Caco-2 (cell line): ENCODE measurements around the gene SERPING1. TPM values are rescaled to one million over a fixed set of nuclear protein-coding genes. Genes with fewer than 3 reads are reported as not detected.
"Not testable (repeated sequence)": the region's sequence is repeated elsewhere in the genome, so short reads cannot be mapped to it uniquely, and the experiment has no call there.

Experiments
- BruUV-seq: library from RNA; stranded (reverse); fragments of 400-500 nt; replicated peaks from 2 replicates; lab custom pipeline; 2021; lab: Mats Ljungman, UMichigan
- CTCF ChIA-PET: fragments of 300-600 bp; sonication (Branson Sonifier 250); formaldehyde crosslinking; loops from one replicate; lab custom pipeline; 2022; ENCODE audit warnings: antibody characterized with exemption; lab: Charles Lee
- POLR2A ChIA-PET: fragments of 300-600 bp; sonication (Branson Sonifier 250); formaldehyde crosslinking; loops from one replicate; lab custom pipeline; 2022; ENCODE audit warnings: antibody characterized with exemption; lab: Charles Lee
- DNase-seq, 2 experiments: peaks; one replicate each; pipeline versions ENCODE4 v3.0.0 to v3.0.0-alpha.2; 2020 to 2022
- H3K27me3 ChIP-seq: replicated peaks from 2 replicates; pipeline ENCODE4 v1.6.0; 2011; ENCODE audit warnings: low read length; ENCODE audit not compliant: control insufficient read depth, insufficient read depth
- H3K36me3 ChIP-seq: 2 replicates; pipeline ENCODE4 v1.5.1; 2011; ENCODE audit warnings: low read length; ENCODE audit not compliant: control insufficient read depth, insufficient read depth
- H3K4me1 ChIP-seq: fragments of 250-450 bp; sonication (Bioruptor Pico); 2 replicates; pipeline ENCODE4 v1.5.1; 2020; ENCODE audit warnings: mild to moderate bottlenecking
- H3K4me3 ChIP-seq: 2 replicates; pipeline ENCODE4 v1.5.1; 2011; ENCODE audit warnings: low read depth, mild to moderate bottlenecking, control low read depth, low read length
- H3K9me3 ChIP-seq: fragments of 250-450 bp; sonication (Bioruptor Pico); 2 replicates; pipeline ENCODE4 v1.5.1; 2020; ENCODE audit warnings: mild to moderate bottlenecking, moderate library complexity
- H3K27ac Mint-ChIP-seq: one replicate; pipeline ENCODE4 v1.8.0; 2022; ENCODE audit warnings: mixed read lengths; ENCODE audit not compliant: unreplicated experiment
- H3K27me3 Mint-ChIP-seq: one replicate; pipeline ENCODE4 v1.8.0; 2022; ENCODE audit warnings: mixed read lengths; ENCODE audit not compliant: insufficient read depth, unreplicated experiment
- H3K36me3 Mint-ChIP-seq: one replicate; pipeline ENCODE4 v1.8.0; 2022; ENCODE audit warnings: mild to moderate bottlenecking, mixed read lengths; ENCODE audit not compliant: insufficient read depth, unreplicated experiment
- H3K4me1 Mint-ChIP-seq: one replicate; pipeline ENCODE4 v1.8.0; 2022; ENCODE audit warnings: low read depth, mixed read lengths; ENCODE audit not compliant: unreplicated experiment
- H3K4me3 Mint-ChIP-seq: one replicate; pipeline ENCODE4 v1.8.0; 2022; ENCODE audit warnings: mild to moderate bottlenecking, moderate library complexity, mixed read lengths; ENCODE audit not compliant: unreplicated experiment
- H3K9me3 Mint-ChIP-seq: one replicate; pipeline ENCODE4 v1.8.0; 2022; ENCODE audit warnings: mixed read lengths; ENCODE audit not compliant: unreplicated experiment
- intact Hi-C: fragments of 100-400 bp; cut with micrococcal nuclease; formaldehyde crosslinking; loops from one replicate; pipeline ENCODE4 v1.10.0; 2022; ENCODE audit not compliant: unreplicated experiment
- total RNA-seq: library from RNA; stranded (reverse); gene quantifications from 2 replicates; pipeline ENCODE4 v1.2.3, GENCODE V29; 2022
- TF ChIP-seq, protein P1 (sequence below), 2 experiments: fragments of 200-600 bp in 1 of 2; IDR thresholded peaks; 1 replicate in 1 of 2; 2 replicates in 1 of 2; pipeline versions ENCODE4 v1.5.1 to v1.8.0; 2011 to 2022; ENCODE audit warnings: antibody characterized with exemption in 1 of 2, control low read depth in 1 of 2, inconsistent platforms in 1 of 2, low read depth in 1 of 2, low read length in 1 of 2, mild to moderate bottlenecking in 1 of 2, moderate library complexity in 1 of 2; ENCODE audit not compliant: insufficient read depth in 1 of 2, severe bottlenecking in 1 of 2, unreplicated experiment in 1 of 2

Gene SERPING1
- total RNA-seq, 1 experiment from 2014 or later, result 3.8 TPM

GRCh38 chr11:57651408-57651807 lies 53.9 kb downstream of the SERPING1 start:
- Mint-ChIP-seq H3K27ac (no peak overlapping the region), H3K4me3 (no peak overlapping the region), H3K4me1 (peaks cover 8% of the 10 kb centered on the region), H3K9me3 (no peaks in the 10 kb centered on the region), H3K36me3 (peaks cover 8% of the 10 kb centered on the region), H3K27me3 (peaks cover 8% of the 10 kb centered on the region)
- ChIA-PET CTCF (no interaction called here), POLR2A (no interaction called here)
- no peak overlapping the region for H3K4me3 ChIP-seq
- H3K36me3 ChIP-seq, result no peaks in the 10 kb centered on the region
- no peaks in the 10 kb centered on the region for H3K4me1 ChIP-seq
- peaks cover 2% of the 10 kb centered on the region; the same call in 1 of the 2 replicates for H3K27me3 ChIP-seq
- no TSS peak for BruUV-seq
- intact Hi-C loops, result no loop called here
- TF ChIP-seq, protein P1, sequence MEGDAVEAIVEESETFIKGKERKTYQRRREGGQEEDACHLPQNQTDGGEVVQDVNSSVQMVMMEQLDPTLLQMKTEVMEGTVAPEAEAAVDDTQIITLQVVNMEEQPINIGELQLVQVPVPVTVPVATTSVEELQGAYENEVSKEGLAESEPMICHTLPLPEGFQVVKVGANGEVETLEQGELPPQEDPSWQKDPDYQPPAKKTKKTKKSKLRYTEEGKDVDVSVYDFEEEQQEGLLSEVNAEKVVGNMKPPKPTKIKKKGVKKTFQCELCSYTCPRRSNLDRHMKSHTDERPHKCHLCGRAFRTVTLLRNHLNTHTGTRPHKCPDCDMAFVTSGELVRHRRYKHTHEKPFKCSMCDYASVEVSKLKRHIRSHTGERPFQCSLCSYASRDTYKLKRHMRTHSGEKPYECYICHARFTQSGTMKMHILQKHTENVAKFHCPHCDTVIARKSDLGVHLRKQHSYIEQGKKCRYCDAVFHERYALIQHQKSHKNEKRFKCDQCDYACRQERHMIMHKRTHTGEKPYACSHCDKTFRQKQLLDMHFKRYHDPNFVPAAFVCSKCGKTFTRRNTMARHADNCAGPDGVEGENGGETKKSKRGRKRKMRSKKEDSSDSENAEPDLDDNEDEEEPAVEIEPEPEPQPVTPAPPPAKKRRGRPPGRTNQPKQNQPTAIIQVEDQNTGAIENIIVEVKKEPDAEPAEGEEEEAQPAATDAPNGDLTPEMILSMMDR (IDR thresholded peaks at IDR 0.05; ENCODE audit: insufficient read depth in 1 of 2, low read depth in 1 of 2, low read length in 1 of 2, severe bottlenecking in 1 of 2, unreplicated experiment in 1 of 2), result no peak
- no peaks in the 10 kb centered on the region for H3K9me3 ChIP-seq
- DNase-seq, result no peak

- H3K9me3 Mint-ChIP-seq, H3K9me3 ChIP-seq, H3K4me3 Mint-ChIP-seq, H3K4me3 ChIP-seq, H3K27me3 ChIP-seq, H3K36me3 ChIP-seq, H3K27ac Mint-ChIP-seq, H3K4me1 ChIP-seq, POLR2A ChIA-PET, H3K27me3 Mint-ChIP-seq, H3K36me3 Mint-ChIP-seq, DNase-seq, CTCF ChIA-PET, BruUV-seq, intact Hi-C loops: not testable (repeated sequence)
- H3K4me1 Mint-ChIP-seq, result peaks cover 15% of the 10 kb centered on the region
Measured at GRCh38 chr11:57652230-57652629, 54.7 kb downstream of the SERPING1 start.

- ChIA-PET CTCF (no interaction called here), POLR2A (no interaction called here)
- Mint-ChIP-seq H3K27ac (no peak overlapping the region), H3K4me1 (peaks cover 15% of the 10 kb centered on the region), H3K36me3 (peaks cover 4% of the 10 kb centered on the region), H3K27me3 (peaks cover 4% of the 10 kb centered on the region), H3K4me3 (no peak overlapping the region), H3K9me3 (no peaks in the 10 kb centered on the region)
- BruUV-seq, result no TSS peak
- H3K4me1 ChIP-seq, result no peaks in the 10 kb centered on the region
- H3K36me3 ChIP-seq, result no peaks in the 10 kb centered on the region
- TF ChIP-seq, protein P1 (IDR thresholded peaks at IDR 0.05; ENCODE audit: insufficient read depth in 1 of 2, low read depth in 1 of 2, low read length in 1 of 2, severe bottlenecking in 1 of 2, unreplicated experiment in 1 of 2), result no peak
- DNase-seq, result no peak
- H3K4me3 ChIP-seq, result no peak overlapping the region
- peaks cover 2% of the 10 kb centered on the region; the same call in 1 of the 2 replicates for H3K27me3 ChIP-seq
- no peaks in the 10 kb centered on the region for H3K9me3 ChIP-seq
- intact Hi-C loops, result no loop called here
Measured at GRCh38 chr11:57652662-57653061, 55.2 kb downstream of the SERPING1 start.

- Mint-ChIP-seq H3K36me3 (peaks cover 7% of the 10 kb centered on the region), H3K27ac (no peak overlapping the region), H3K4me3 (no peak overlapping the region), H3K9me3 (no peaks in the 10 kb centered on the region), H3K4me1 (peaks cover 15% of the 10 kb centered on the region), H3K27me3 (peaks cover 4% of the 10 kb centered on the region)
- ChIA-PET CTCF (no interaction called here), POLR2A (no interaction called here)
- DNase-seq, result no peak
- Histone ChIP-seq H3K4me3 (no peak overlapping the region), H3K9me3 (no peaks in the 10 kb centered on the region), H3K4me1 (no peaks in the 10 kb centered on the region), H3K36me3 (no peaks in the 10 kb centered on the region), H3K27me3 (peaks cover 1% of the 10 kb centered on the region; the same call in 1 of the 2 replicates)
- intact Hi-C loops, result no loop called here
- TF ChIP-seq, protein P1 (IDR thresholded peaks at IDR 0.05; ENCODE audit: insufficient read depth in 1 of 2, low read depth in 1 of 2, low read length in 1 of 2, severe bottlenecking in 1 of 2, unreplicated experiment in 1 of 2), result no peak
- no TSS peak for BruUV-seq
Measured at GRCh38 chr11:57653163-57653562, 55.7 kb downstream of the SERPING1 start.
